HG03135 (cell line): ENCODE results near the gene ADSS2.
A peak's percentile ranks its signal among the peaks of the same experiment; 100 is the strongest.
"Not testable (repeated sequence)": the region's sequence is repeated elsewhere in the genome, so short reads cannot be mapped to it uniquely, and the experiment has no call there.

Experiments used
- ATAC-seq: cut with Tn5 transposase; IDR thresholded peaks from one replicate; pipeline ENCODE4 v1.9.1; 2021; ENCODE audit warnings: mild to moderate bottlenecking, moderate library complexity; ENCODE audit not compliant: unreplicated experiment

Gene ADSS2

DNA sequence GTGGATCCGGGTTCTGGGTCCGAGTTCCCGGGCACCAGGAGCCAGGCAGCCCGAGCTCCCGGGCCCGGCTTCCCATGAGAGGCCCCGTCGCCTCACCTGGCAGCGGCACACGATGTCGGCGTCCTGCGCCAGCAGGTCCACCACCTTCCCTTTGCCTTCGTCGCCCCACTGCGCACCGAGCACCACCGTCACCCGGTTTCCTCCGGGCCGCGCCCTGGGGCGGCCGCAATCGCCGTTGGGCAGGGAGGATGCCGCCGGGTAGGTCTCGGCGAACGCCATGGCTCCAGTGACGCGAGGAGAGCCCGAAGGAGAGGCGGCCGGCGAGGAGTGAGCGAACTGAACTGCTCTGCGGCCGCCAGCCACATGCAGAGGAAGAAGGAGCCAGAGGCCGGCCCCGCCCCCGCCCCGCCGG is at the start of gene ADSS2:
TSS of gene ADSS2 (minus strand) at position 371 of the 412 bp plus-strand sequence. CDS start at position 279, 92 bp downstream.
- ATAC-seq: no peak

GRCh38 chr1:244500515-244500914 is 48.8 kb upstream of the ADSS2 start:
- ATAC-seq: not testable (repeated sequence)

GRCh38 chr1:244499484-244499883 is 47.8 kb upstream of the ADSS2 start:
- not testable (repeated sequence) for ATAC-seq

GRCh38 chr1:244497805-244498204 is 46.1 kb upstream of the ADSS2 start:
- no peak for ATAC-seq

GRCh38 chr1:244496186-244496585 is 44.5 kb upstream of the ADSS2 start:
- ATAC-seq: no peak

- no peak for ATAC-seq
Observed at GRCh38 chr1:244494653-244495052, 42.9 kb upstream of the ADSS2 start.

DNA sequence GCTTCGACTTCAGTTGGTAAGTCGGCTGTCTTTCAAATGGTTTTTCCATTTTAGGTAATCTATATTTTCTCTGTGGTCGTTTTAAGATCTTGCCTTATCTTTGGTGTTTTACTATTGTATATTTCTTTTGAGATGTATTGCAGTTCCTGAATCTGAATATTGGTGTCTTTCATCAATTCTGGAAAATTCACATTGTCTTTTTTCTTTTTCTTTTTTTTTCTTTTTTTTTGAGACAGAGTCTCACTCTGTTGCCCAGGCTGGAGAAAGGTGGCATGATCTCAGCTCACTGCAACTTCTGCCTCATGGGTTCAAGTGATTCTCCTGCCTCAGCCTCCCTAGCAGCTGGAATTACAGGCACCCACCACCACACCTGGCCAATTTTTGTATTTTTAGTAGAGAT is 33.3 kb upstream of the ADSS2 start:
- not testable (repeated sequence) for ATAC-seq

GRCh38 chr1:244473059-244473605 is 21.4 kb upstream of the ADSS2 start:
- ATAC-seq: no peak

DNA sequence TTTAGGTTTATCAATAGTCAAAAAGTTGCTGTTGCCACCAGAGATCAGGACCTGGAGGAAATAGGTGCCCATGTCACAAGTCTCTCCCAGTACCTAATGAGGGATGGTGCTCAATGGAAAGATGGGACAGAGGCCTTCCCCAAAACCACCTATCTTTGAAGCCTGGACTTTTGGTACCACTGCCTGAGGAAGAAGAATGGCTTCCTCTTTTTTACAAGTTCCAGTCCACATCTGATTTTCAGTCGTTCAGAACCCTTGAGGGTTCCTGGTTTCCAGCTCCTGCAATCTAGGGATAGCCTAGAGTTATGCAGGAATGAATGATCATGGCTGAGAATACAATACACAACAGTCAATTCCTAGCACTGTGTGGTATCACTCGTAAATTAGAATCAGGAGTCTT is 15.0 kb upstream of the ADSS2 start:
- no peak for ATAC-seq

- peak; percentile 97 for ATAC-seq
Observed at GRCh38 chr1:244461245-244462071, 9.7 kb upstream of the ADSS2 start, which contains the start of gene CATSPERE. Gene CATSPERE (plus strand): TSS chr1:244461273. CDS start chr1:244461430, 157 bp downstream.

- ATAC-seq: no peak
Observed at GRCh38 chr1:244460197-244460596, 8.5 kb upstream of the ADSS2 start.

- ATAC-seq: no peak
Observed at GRCh38 chr1:244458781-244459180, 7.1 kb upstream of the ADSS2 start.

- ATAC-seq: no peak
Observed at GRCh38 chr1:244456586-244456985, 4.9 kb upstream of the ADSS2 start.

- ATAC-seq: no peak
Observed at GRCh38 chr1:244454412-244454811, 2.7 kb upstream of the ADSS2 start.

DNA sequence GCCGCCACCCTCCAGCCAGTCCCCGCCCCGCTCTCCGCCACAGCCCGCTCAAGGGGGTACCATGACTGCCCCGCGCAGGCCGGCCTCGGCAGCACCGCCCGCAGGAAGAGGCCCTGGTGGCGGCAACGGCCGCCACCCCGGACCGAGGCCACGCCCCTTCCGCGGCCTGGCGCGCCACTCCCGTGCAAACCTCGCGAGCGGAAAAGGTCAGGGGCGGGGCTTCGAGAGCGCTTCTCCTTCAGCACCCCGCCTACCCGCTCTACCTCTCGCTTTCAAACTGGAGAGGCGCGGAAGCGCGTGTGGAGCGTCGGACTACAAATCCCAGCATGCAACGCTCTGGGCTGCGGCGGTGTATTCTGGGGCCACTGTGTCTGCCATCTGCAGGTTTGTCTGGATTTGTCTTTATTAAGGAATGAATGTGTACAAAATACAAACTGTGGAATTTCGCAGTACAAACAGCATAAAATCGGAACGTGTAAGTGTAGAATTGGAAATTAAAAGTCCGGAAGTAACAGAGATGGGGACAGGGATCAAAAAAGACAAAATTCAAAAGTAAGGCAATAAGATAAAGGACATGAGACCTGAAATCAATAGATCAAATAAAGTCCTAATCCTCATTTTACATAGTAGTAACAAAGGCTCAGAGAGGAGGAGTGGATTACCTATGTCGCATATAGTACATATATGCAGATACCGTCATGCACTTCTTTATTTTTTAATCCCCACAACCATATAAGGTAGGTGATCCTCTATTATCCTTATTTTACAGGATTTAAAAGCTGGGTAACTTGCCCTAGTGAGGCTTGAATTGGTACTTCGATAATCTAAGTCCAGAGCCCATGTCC is 464 bp upstream of the ADSS2 start:
- ATAC-seq: peak; percentile 96

DNA sequence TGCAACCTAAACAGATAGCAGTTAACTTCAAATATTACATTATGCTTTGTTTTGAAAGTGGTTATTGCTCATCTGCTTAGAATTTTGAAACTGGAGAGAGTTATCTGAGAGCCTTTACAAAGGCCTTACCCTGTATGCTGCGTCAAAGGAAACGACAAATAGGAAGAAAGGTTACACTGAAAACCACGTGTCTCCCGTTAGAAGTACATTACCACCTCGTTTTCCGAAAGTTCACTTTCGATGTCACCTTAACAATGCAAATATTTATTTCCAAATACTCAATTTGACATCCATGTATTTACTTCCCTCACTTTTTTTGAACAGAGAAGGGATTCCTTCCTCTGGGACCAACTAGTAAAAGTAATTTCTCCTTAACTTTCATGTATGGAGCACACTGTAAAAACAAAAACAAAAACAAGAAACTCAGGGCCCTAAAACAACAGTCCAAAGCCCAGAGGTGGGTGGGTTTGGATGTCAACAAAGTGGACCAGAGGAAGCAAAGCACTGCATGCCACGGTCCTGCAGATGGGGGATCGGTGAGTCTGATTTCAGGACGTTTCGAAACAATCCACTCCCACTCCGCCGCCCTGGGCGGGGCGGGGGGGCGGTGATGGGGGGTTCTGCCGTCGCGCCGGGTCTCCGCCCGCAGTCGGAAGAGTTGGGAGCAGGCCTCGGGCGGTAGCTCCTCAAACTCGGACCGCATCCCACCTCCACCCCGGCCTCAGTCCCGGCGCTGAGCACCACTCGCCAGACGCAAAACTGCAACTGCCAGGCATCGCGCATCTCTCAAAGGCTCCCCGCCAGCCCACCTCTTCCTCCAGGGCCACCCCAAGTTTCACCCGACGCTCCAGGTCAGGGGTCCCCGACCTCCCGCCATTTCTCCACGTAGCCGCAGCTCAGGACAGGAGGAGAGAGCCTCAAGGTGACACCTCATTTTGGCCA is 841 bp downstream of the ADSS2 start:
- peak; percentile 8 for ATAC-seq

DNA sequence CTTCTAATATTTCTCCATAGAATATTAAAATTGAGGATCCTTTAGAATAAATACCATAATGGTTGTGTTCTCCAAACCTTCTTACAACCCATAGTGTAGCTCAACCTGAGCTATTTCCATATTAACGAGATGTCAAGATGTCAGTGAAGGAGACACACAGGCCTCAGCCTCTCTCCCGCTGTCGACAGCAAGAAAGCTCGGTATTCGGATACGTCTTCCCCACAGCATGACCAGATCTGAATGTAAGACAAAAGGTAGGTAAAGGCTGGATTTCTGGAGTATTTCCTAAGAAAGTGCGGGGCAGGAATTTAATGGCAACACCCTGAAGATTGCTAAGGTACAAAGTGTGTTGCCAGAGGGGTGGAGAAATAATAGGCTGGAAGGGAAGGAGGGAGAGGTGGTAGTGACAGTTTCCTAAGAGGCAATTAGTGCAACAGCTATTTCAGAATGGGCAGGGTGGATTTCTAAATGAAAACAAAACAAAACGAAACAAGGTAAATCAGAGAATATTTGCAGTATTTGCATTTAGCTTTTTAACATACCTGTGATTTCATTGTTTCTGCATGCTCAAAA is 1.7 kb downstream of the ADSS2 start:
- ATAC-seq: no peak

DNA sequence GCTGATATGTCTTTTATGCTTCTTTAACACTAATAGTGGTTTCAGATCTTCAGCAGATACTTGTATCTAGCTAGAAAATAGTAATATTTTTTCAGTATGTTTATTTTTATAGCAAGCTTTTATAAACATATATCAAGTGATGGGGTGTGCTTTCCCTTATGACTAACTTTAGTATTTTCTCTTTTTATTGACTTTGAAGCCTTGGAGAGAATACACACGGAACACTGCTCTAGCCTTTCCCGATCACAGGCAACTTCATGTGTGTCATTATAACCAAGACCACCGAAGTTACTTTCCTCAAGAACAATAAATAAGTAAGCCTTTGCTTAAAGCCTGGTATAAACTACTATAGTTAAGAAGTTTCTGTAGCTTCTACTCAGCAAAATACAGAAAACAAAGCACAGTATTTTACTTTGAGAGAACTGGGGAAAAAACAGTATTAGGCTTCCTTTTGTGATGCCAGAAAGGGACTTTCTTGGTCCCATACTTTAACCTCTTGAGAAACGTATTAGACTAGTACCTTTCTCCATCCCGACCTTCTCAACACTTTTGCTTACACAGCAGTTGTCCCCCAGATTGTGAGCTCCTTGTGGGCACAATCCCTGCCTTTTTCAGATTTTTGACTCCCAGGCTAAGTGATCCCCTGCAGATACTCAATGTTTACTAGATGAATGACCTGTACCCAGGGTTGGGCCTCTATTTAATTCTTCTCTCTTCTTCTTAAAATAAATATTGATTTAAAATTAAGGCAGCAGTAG is 3.3 kb downstream of the ADSS2 start:
- ATAC-seq: no peak

DNA sequence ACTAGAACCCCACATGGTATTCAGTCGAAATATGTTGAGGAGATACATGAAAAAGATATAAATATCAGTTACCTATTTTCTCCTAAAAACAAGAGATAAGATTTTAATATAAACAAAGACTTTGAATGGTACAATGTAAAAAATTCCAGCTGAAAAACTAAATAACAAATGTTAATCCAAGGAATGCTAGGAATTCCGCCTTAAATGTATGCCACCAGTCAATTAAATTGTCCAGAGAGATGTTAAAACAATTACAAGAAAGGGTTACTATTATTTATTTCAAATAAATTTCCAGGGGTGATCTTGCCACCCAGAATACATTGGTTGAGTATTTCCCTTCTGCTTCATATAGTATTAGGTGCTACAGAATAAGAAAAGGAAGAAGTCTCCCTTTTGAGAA is 4.2 kb downstream of the ADSS2 start:
- ATAC-seq: no peak
